Sigmoid colon (tissue), 7 donors: ENCODE measurements around the gene IRF5. TPM values are rescaled to one million over a fixed set of nuclear protein-coding genes. Genes with fewer than 3 reads are reported as not detected.

ENCODE experiments used
- DNase-seq: peaks from one replicate; pipeline ENCODE4 v3.0.0-alpha.2; 2019
- H3K27ac ChIP-seq, 4 donors: fragments of 200-600 bp; sonication (generic); one replicate each; pipeline ENCODE4 v1.5.1; 2016 to 2019; ENCODE audit warnings: mild to moderate bottlenecking in 1 of 4
- H3K27me3 ChIP-seq, 3 donors: fragments of 200-600 bp; sonication (generic); one replicate each; pipeline ENCODE4 v1.5.1; 2019; ENCODE audit warnings: mild to moderate bottlenecking in 1 of 3
- H3K36me3 ChIP-seq, 4 donors: fragments of 200-600 bp; sonication (generic); one replicate each; pipeline ENCODE4 v1.5.1; 2016 to 2019
- H3K4me1 ChIP-seq, 4 donors: fragments of 200-600 bp; sonication (generic); one replicate each; pipeline ENCODE4 v1.5.1; 2017 to 2019
- H3K4me3 ChIP-seq, 4 donors: fragments of 200-600 bp; sonication (generic); one replicate each; pipeline ENCODE4 v1.5.1; 2017 to 2019; ENCODE audit warnings: mild to moderate bottlenecking in 2 of 4, moderate library complexity in 1 of 4
- H3K9me3 ChIP-seq, 4 donors: fragments of 200-600 bp in 3 of 4; sonication (generic) in 3 of 4; one replicate each; pipeline versions ENCODE4 v1.5.1 to v1.6.1; 2013 to 2019
- EP300 ChIP-seq, 4 donors: sonication (generic); formaldehyde crosslinking; IDR thresholded peaks; one replicate each; pipeline ENCODE4 v1.6.1; 2017; ENCODE audit warnings: antibody characterized with exemption in 4 of 4
- POLR2A ChIP-seq, 2 donors: fragments of 450-650 bp; IDR thresholded peaks; one replicate each; pipeline ENCODE4 v1.6.1; 2016; ENCODE audit warnings: antibody characterized with exemption in 2 of 2, mild to moderate bottlenecking in 2 of 2, moderate library complexity in 2 of 2
- POLR2AphosphoS5 ChIP-seq, 4 donors: sonication (generic); formaldehyde crosslinking; IDR thresholded peaks; one replicate each; pipeline ENCODE4 v1.6.1; 2017; ENCODE audit warnings: antibody characterized with exemption in 4 of 4
- WGBS, 2 donors: extraction: QIAGEN DNeasy Blood & Tissue Kit; methylation state at CpG; one replicate each; pipeline ENCODE4 v1.1.7; 2013; 5-methylcytosine and 5-hydroxymethylcytosine counted together
- intact Hi-C: fragments of 100-400 bp; cut with DNase I; formaldehyde crosslinking; loops from one replicate; pipeline ENCODE4 v1.15.1; 2023
- polyA plus RNA-seq, 3 donors: library from polyadenylated mRNA; stranded (reverse); fragments of 200-250 nt; gene quantifications; one replicate each; pipeline ENCODE4 v1.2.3, GENCODE V29; 2013
- total RNA-seq, 4 donors: library from RNA; depleted of rRNA; stranded (reverse); fragments of >200 nt; gene quantifications; one replicate each; pipeline ENCODE4 v1.1.0, GENCODE V29; 2016
- TF ChIP-seq, protein P1 (sequence below), 4 experiments: fragments of 450-650 bp in 3 of 4; fragments of 200-600 bp in 1 of 4; IDR thresholded peaks; one replicate each; pipeline ENCODE4 v1.5.1; 2016 to 2019; ENCODE audit warnings: antibody characterized with exemption in 4 of 4, mild to moderate bottlenecking in 3 of 4, moderate library complexity in 2 of 4
- donor health status: healthy with polysubstance abuse.
- donor health status: Bipolar disorder and iron deficiency.
- donor health status: healthy.

The IRF5 gene
- total and polyA plus RNA-seq, 7 donors: 4.6 to 15.3 (median 6.6) TPM

DNA sequence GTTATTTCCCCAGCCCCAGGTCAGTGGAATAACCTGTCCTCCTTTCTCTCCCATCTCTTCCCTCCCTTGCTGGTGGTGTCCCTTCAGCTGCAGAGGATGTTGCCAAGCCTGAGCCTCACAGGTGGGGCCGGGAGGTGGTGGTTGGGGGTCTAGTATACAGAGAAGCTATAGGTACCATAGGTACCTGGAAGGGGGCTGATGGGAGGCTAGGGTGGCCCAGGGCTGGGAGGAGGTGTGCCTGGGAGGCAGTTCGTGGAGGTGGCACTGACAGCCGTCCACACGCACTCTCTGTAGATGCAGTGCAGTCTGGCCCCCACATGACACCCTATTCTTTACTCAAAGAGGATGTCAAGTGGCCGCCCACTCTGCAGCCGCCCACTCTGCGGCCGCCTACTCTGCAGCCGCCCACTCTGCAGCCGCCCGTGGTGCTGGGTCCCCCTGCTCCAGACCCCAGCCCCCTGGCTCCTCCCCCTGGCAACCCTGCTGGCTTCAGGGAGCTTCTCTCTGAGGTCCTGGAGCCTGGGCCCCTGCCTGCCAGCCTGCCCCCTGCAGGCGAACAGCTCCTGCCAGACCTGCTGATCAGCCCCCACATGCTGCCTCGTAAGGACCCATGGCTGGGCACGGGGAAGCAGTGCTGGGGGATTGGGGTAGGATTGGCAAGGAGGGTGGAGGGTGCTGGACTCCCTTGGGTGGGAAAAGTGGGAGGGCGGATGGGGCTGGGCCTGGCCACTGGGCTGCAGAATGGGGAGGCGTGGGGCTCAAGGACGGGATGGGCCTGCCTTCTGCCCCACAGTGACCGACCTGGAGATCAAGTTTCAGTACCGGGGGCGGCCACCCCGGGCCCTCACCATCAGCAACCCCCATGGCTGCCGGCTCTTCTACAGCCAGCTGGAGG, 9.5 kb downstream of the IRF5 start:
- H3K36me3 ChIP-seq: peaks cover 0 to 7% (median 0%) of the 10 kb centered on the region in 4 donors
- no peak for DNase-seq

DNA sequence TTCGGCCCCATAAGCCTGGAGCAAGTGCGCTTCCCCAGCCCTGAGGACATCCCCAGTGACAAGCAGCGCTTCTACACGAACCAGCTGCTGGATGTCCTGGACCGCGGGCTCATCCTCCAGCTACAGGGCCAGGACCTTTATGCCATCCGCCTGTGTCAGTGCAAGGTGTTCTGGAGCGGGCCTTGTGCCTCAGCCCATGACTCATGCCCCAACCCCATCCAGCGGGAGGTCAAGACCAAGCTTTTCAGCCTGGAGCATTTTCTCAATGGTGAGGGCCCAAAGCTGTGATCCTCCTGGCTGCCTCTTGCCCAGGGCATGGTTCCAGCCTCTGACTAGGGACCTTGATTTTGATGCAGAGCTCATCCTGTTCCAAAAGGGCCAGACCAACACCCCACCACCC, 10.1 kb downstream of the IRF5 start:
- DNase-seq: no peak
- no peaks in the 10 kb centered on the region for H3K27me3 ChIP-seq
- no peak overlapping the region for H3K4me3 ChIP-seq
- peaks cover 0 to 14% (median 0%) of the 10 kb centered on the region in 4 donors for H3K36me3 ChIP-seq
- H3K4me1 ChIP-seq: no peaks in the 10 kb centered on the region
- no peak overlapping the region for H3K27ac ChIP-seq
- intact Hi-C loops: no loop called here
- no peaks in the 10 kb centered on the region for H3K9me3 ChIP-seq
- TF ChIP-seq POLR2AphosphoS5 (IDR thresholded peaks at IDR 0.05): no peak
- TF ChIP-seq, protein P1, sequence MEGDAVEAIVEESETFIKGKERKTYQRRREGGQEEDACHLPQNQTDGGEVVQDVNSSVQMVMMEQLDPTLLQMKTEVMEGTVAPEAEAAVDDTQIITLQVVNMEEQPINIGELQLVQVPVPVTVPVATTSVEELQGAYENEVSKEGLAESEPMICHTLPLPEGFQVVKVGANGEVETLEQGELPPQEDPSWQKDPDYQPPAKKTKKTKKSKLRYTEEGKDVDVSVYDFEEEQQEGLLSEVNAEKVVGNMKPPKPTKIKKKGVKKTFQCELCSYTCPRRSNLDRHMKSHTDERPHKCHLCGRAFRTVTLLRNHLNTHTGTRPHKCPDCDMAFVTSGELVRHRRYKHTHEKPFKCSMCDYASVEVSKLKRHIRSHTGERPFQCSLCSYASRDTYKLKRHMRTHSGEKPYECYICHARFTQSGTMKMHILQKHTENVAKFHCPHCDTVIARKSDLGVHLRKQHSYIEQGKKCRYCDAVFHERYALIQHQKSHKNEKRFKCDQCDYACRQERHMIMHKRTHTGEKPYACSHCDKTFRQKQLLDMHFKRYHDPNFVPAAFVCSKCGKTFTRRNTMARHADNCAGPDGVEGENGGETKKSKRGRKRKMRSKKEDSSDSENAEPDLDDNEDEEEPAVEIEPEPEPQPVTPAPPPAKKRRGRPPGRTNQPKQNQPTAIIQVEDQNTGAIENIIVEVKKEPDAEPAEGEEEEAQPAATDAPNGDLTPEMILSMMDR (IDR thresholded peaks at IDR 0.05): no peak
- no peak for TF ChIP-seq POLR2A (IDR thresholded peaks at IDR 0.05)
- no peak for TF ChIP-seq EP300 (IDR thresholded peaks at IDR 0.05)
- WGBS, 2 donors: 92 to 94% methylated on average over 9 of the region's 9 CpGs

More for the DNA sequence above, 9.5 kb downstream of the IRF5 start:
- WGBS, 2 donors: 89 to 93% methylated on average over 22 of the region's 22 CpGs
- no peak overlapping the region for H3K27ac ChIP-seq
- TF ChIP-seq POLR2AphosphoS5 (IDR thresholded peaks at IDR 0.05) (no peak), POLR2A (IDR thresholded peaks at IDR 0.05) (no peak), EP300 (IDR thresholded peaks at IDR 0.05) (no peak)
- TF ChIP-seq, protein P1 (IDR thresholded peaks at IDR 0.05): no peak
- peaks cover 0 to under 1% (median 0%) of the 10 kb centered on the region in 3 donors for H3K27me3 ChIP-seq
- H3K4me1 ChIP-seq: no peaks in the 10 kb centered on the region
- H3K4me3 ChIP-seq: no peak overlapping the region
- intact Hi-C loops: no loop called here
- H3K9me3 ChIP-seq: no peaks in the 10 kb centered on the region

DNA sequence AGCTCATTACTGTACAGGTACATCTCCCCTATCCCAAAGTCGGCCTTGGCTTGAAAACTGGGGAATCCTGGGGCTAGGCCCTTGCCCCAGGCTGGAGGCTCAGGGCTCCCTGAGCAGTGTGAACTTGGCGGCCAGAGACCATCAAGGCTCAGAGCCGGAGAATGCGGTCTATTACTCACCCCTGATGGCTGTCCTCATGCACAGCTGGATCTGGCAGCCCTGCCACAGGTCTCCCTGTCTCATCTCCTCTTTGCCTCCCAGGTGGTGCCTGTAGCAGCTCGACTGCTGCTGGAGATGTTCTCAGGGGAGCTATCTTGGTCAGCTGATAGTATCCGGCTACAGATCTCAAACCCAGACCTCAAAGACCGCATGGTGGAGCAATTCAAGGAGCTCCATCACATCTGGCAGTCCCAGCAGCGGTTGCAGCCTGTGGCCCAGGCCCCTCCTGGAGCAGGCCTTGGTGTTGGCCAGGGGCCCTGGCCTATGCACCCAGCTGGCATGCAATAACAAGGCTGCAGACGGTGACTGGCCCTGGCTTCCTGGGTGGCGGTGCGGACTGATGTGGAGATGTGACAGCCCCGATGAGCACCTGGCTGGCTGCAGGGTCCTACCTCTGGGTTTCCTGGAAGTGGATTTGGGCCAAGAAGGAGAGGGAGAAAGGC, 10.7 kb downstream of the IRF5 start:
- DNase-seq: no peak
- WGBS, 2 donors: 88 to 92% methylated on average over 12 of the region's 12 CpGs

GRCh38 chr7:128948976-128949760, 11.4 kb downstream of the IRF5 start:
- intact Hi-C loops: no loop called here
- 92 to 95% methylated on average over 4 of the region's 4 CpGs for WGBS, 2 donors

More for the DNA sequence above, 10.7 kb downstream of the IRF5 start:
- Histone ChIP-seq H3K27ac (no peak overlapping the region), H3K27me3 (no peaks in the 10 kb centered on the region), H3K9me3 (no peaks in the 10 kb centered on the region), H3K4me3 (no peak overlapping the region), H3K4me1 (no peaks in the 10 kb centered on the region), H3K36me3 (peaks cover 0 to 20% (median 3%) of the 10 kb centered on the region in 4 donors)
- TF ChIP-seq POLR2AphosphoS5 (IDR thresholded peaks at IDR 0.05) (no peak), EP300 (IDR thresholded peaks at IDR 0.05) (no peak), POLR2A (IDR thresholded peaks at IDR 0.05) (no peak)
- TF ChIP-seq, protein P1 (IDR thresholded peaks at IDR 0.05): no peak
- intact Hi-C loops: no loop called here

More at GRCh38 chr7:128948976-128949760, 11.4 kb downstream of the IRF5 start:
- no peaks in the 10 kb centered on the region for H3K4me1 ChIP-seq
- TF ChIP-seq, protein P1 (IDR thresholded peaks at IDR 0.05): no peak
- TF ChIP-seq POLR2AphosphoS5 (IDR thresholded peaks at IDR 0.05): no peak
- TF ChIP-seq EP300 (IDR thresholded peaks at IDR 0.05): no peak
- TF ChIP-seq POLR2A (IDR thresholded peaks at IDR 0.05): no peak
- H3K9me3 ChIP-seq: no peaks in the 10 kb centered on the region
- no peak for DNase-seq
- no peak overlapping the region for H3K27ac ChIP-seq
- H3K27me3 ChIP-seq: no peaks in the 10 kb centered on the region
- no peak overlapping the region for H3K4me3 ChIP-seq
- peaks cover 0 to 27% (median 6%) of the 10 kb centered on the region in 4 donors for H3K36me3 ChIP-seq
